Spinal cord (tissue), 10 donors: Measurements from ENCODE around the gene CRYGS. TPM values are rescaled to one million over a fixed set of nuclear protein-coding genes. Genes with fewer than 3 reads are reported as not detected.
"Not testable (repeated sequence)": the region's sequence is repeated elsewhere in the genome, so short reads cannot be mapped to it uniquely, and the experiment has no call there.

Experiments
- DNase-seq, 6 donors: peaks; one replicate each; pipeline versions ENCODE4 v3.0.0 to v3.0.0-alpha.2; 2013 to 2015; ENCODE audit warnings: low spot score in 6 of 6, low read depth in 4 of 6
- H3K27ac ChIP-seq: one replicate; pipeline ENCODE4 v1.5.1; 2013; ENCODE audit warnings: low read depth, low read length, control low read depth
- H3K27me3 ChIP-seq: one replicate; pipeline ENCODE4 v1.6.1; 2013; ENCODE audit warnings: low read length; ENCODE audit not compliant: control insufficient read depth, insufficient read depth
- H3K36me3 ChIP-seq: one replicate; pipeline ENCODE4 v1.6.1; 2013; ENCODE audit warnings: low read length; ENCODE audit not compliant: control insufficient read depth, insufficient read depth
- H3K4me1 ChIP-seq: one replicate; pipeline ENCODE4 v1.6.1; 2013; ENCODE audit warnings: low read length; ENCODE audit not compliant: control insufficient read depth, insufficient read depth
- H3K4me3 ChIP-seq: one replicate; pipeline ENCODE4 v1.5.1; 2013; ENCODE audit warnings: low read depth, low read length, control low read depth
- H3K9me3 ChIP-seq: one replicate; pipeline ENCODE4 v1.6.1; 2013; ENCODE audit warnings: low read length; ENCODE audit not compliant: control insufficient read depth, insufficient read depth
- WGBS: methylation state at CpG from one replicate; pipeline ENCODE4 v1.1.5; 2013; ENCODE audit warnings: missing lambda C conversion rate; ENCODE audit not compliant: insufficient coverage; 5-methylcytosine and 5-hydroxymethylcytosine counted together
- long read RNA-seq, 4 donors: transcript quantifications; one replicate each; lab custom pipeline, GENCODE V29; 2026
- polyA plus RNA-seq, 2 donors: library from polyadenylated mRNA; unstranded; fragments of 120-200 nt; gene quantifications; one replicate each; pipeline ENCODE4 v1.2.1, GENCODE V29; 2013; ENCODE audit not compliant: insufficient read length in 2 of 2
- total RNA-seq, 2 donors: library from RNA; depleted of rRNA in 1 of 2; stranded (reverse); fragments of 120-200 nt in 1 of 2; fragments of >200 nt in 1 of 2; gene quantifications; one replicate each; pipeline versions ENCODE4 v1.2.3 to v1.2.4, GENCODE V29; 2013 to 2014
- donor health status: healthy.

Gene CRYGS
- total RNA-seq (1 to 10 TPM; 1.4 to 5.1 TPM), polyA plus RNA-seq (1 to 10 TPM; 6.1 to 9.8 TPM)
- long read RNA-seq, donor 1, partial matches to known transcripts: 0 of 1 reads
- long read RNA-seq, donor 1, other reads (novel, unspliced or antisense): 0 of 1 reads
- long read RNA-seq, donor 2: 0 reads
- long read RNA-seq, donor 3: 0 reads
- long read RNA-seq, donor 4, partial matches to known transcripts: 0 of 3 reads
- long read RNA-seq, donor 4, other reads (novel, unspliced or antisense): 0 of 3 reads

GRCh38 chr3:186544281-186544680 is at the start of gene CRYGS:
CRYGS (minus strand) TSS chr3:186544380; CDS start chr3:186544326, 54 bp downstream.
- Histone ChIP-seq H3K27me3 (no peaks in the 10 kb centered on the region), H3K27ac (no peak within 1 kb of the TSS), H3K9me3 (no peaks in the 10 kb centered on the region), H3K36me3 (peaks cover 12% of the 10 kb centered on the region), H3K4me1 (no peaks in the 10 kb centered on the region), H3K4me3 (no peak within 1 kb of the TSS)
- WGBS: 67% methylated on average over 1 of the region's 2 CpGs
- DNase-seq: no peak

GRCh38 chr3:186593862-186594261 is 49.7 kb upstream of the CRYGS start:
- no peak for DNase-seq
- Histone ChIP-seq H3K4me1 (no peaks in the 10 kb centered on the region), H3K9me3 (no peaks in the 10 kb centered on the region), H3K4me3 (no peak overlapping the region), H3K27me3 (no peaks in the 10 kb centered on the region), H3K27ac (no peak overlapping the region), H3K36me3 (no peaks in the 10 kb centered on the region)
- WGBS: 90% methylated on average over 3 of the region's 3 CpGs

GRCh38 chr3:186592682-186593081 is 48.5 kb upstream of the CRYGS start:
- DNase-seq: no peak
- no peaks in the 10 kb centered on the region for H3K9me3 ChIP-seq
- H3K27me3 ChIP-seq: no peaks in the 10 kb centered on the region
- no peaks in the 10 kb centered on the region for H3K36me3 ChIP-seq
- WGBS: 83% methylated on average over 2 of the region's 4 CpGs
- no peak overlapping the region for H3K27ac ChIP-seq
- no peak overlapping the region for H3K4me3 ChIP-seq
- H3K4me1 ChIP-seq: no peaks in the 10 kb centered on the region

DNA sequence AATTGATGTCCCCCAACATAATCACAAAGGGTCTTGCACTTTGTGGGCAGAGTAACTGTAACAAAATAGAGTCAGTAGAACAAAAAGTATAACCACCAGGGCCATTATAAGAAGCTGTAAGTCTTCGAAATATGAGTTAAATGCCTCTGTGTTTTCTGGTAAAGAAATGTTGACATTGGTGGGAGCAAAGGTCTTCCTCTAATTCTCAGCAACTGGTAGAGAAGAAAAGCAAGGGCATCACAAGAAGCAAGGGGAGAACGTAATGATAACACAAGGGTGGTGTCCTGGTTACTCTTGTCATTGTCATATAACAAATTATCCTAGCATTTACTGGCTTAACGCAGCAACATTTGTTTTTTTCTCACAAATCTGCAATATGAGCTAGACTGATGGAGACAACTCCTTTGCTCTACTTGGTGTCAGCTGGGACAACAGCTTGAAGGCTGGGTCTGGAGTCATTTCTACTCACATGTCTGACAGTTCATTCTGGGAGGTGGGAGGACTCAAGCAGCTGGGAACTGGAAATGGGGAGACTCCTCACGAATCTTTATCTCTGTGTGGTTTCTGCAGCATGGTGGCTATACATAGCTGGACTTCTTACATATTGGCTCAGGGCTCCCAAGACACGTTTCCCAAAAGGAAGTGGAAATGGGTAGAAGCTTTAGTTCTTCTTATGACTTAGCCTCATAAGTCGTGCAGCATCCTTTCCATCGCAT is 46.6 kb upstream of the CRYGS start:
- Histone ChIP-seq H3K36me3 (no peaks in the 10 kb centered on the region), H3K27ac (no peak overlapping the region), H3K9me3 (no peaks in the 10 kb centered on the region), H3K4me1 (no peaks in the 10 kb centered on the region), H3K27me3 (no peaks in the 10 kb centered on the region), H3K4me3 (no peak overlapping the region)
- WGBS: 100% methylated on average over 1 of the region's 7 CpGs
- DNase-seq: peak in 1 of 6 donors; percentile 22

- WGBS: 78% methylated on average over 2 of the region's 5 CpGs
- no peak overlapping the region for H3K4me3 ChIP-seq
- H3K27ac ChIP-seq: no peak overlapping the region
- no peaks in the 10 kb centered on the region for H3K4me1 ChIP-seq
- H3K9me3 ChIP-seq: no peaks in the 10 kb centered on the region
- H3K27me3 ChIP-seq: no peaks in the 10 kb centered on the region
- no peak for DNase-seq
- no peaks in the 10 kb centered on the region for H3K36me3 ChIP-seq
Observed at GRCh38 chr3:186589856-186590579, 45.8 kb upstream of the CRYGS start.

GRCh38 chr3:186589121-186589520 is 44.9 kb upstream of the CRYGS start:
- WGBS: no CpG with 5 or more reads among the region's 3 CpGs
- Histone ChIP-seq H3K9me3 (no peaks in the 10 kb centered on the region), H3K36me3 (peaks cover 4% of the 10 kb centered on the region), H3K4me3 (no peak overlapping the region), H3K27me3 (no peaks in the 10 kb centered on the region), H3K27ac (no peak overlapping the region), H3K4me1 (no peaks in the 10 kb centered on the region)
- peak in 2 of 6 donors; percentile 20 to 72 for DNase-seq

- Histone ChIP-seq H3K27ac (no peak overlapping the region), H3K36me3 (peaks cover 9% of the 10 kb centered on the region), H3K4me1 (no peaks in the 10 kb centered on the region), H3K27me3 (no peaks in the 10 kb centered on the region), H3K4me3 (no peak overlapping the region), H3K9me3 (no peaks in the 10 kb centered on the region)
- DNase-seq: no peak
- 60% methylated on average over 1 of the region's 2 CpGs for WGBS
Observed at GRCh38 chr3:186588632-186589031, 44.5 kb upstream of the CRYGS start.

DNA sequence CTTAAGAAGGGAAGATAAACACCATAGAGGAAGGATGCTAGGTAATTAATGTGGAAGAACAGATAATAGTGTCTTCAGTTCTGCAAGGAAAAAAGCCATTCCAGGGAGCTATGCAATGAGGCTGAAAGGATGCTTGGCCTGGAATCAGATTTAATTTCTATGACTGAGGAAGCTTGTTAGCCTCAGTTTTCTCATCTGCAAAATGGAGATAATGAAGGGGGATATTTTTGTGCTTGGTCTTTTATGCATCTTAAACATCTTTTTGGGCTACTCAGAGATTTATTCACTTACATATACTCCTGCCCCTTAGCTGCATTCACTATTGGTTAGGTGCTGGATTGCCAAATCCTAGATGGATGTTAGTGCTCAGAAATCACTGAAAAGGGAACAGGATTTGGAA is 43.0 kb upstream of the CRYGS start:
- Histone ChIP-seq H3K9me3 (no peaks in the 10 kb centered on the region), H3K36me3 (peaks cover 13% of the 10 kb centered on the region), H3K27me3 (no peaks in the 10 kb centered on the region), H3K27ac (no peak overlapping the region), H3K4me1 (no peaks in the 10 kb centered on the region), H3K4me3 (no peak overlapping the region)
- DNase-seq: no peak

DNA sequence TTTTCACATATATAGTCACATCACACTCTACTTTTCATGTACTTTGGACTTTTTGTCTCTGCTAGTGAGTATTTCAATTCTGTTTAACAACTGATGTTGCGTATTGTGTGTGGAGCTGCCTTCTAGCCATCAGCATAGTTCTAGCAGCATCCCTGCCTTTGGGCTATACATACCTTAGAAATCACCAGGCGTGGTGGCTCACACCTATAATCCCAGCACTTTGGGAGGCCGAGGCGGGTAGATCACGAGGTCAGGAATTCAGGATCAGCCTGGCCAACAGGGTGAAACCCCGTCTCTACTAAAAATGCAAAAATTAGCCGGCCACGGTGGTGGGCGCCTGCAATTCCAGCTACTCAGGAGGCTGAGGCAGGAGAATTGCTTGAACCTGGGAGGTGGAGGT is 42.1 kb upstream of the CRYGS start:
- not testable (repeated sequence) for DNase-seq, H3K4me1 ChIP-seq, H3K4me3 ChIP-seq, H3K27me3 ChIP-seq, H3K9me3 ChIP-seq, H3K27ac ChIP-seq
- WGBS: 80% methylated on average over 3 of the region's 9 CpGs
- peaks cover 16% of the 10 kb centered on the region for H3K36me3 ChIP-seq
